ENCODE data around the gene SLC35F1.

SLC35F1 gene

GRCh38 chr6:118325220-118325860 is 418.3 kb downstream of the SLC35F1 start:
- DNase-seq (ENCODE audit: extremely low spot score, insufficient read length, low read depth) (no peak), FAIRE-seq (no peak)

GRCh38 chr6:118326712-118327111 is 419.6 kb downstream of the SLC35F1 start:
- FAIRE-seq (no peak), DNase-seq (ENCODE audit: extremely low spot score, insufficient read length, low read depth) (no peak)

- DNase-seq (ENCODE audit: extremely low spot score, insufficient read length, low read depth): no peak
- no peak for FAIRE-seq
These were observed 420.2 kb downstream of the SLC35F1 start for GRCh38 chr6:118327237-118327636.

- no peak for FAIRE-seq
- no peak for DNase-seq (ENCODE audit: extremely low spot score, insufficient read length, low read depth)
These were observed 426.7 kb downstream of the SLC35F1 start for GRCh38 chr6:118333772-118334171.

GRCh38 chr6:118334634-118335033 is 427.6 kb downstream of the SLC35F1 start:
- DNase-seq (ENCODE audit: extremely low spot score, insufficient read length, low read depth): no peak
- FAIRE-seq: no peak

- DNase-seq (ENCODE audit: extremely low spot score, insufficient read length, low read depth) (no peak), FAIRE-seq (no peak)
These were observed 428.3 kb downstream of the SLC35F1 start for GRCh38 chr6:118335325-118335816.

GRCh38 chr6:118344014-118344670 is 437.1 kb downstream of the SLC35F1 start:
- FAIRE-seq (no peak), DNase-seq (ENCODE audit: extremely low spot score, insufficient read length, low read depth) (no peak)

- FAIRE-seq (no peak), DNase-seq (ENCODE audit: extremely low spot score, insufficient read length, low read depth) (no peak)
These were observed 443.9 kb downstream of the SLC35F1 start for GRCh38 chr6:118350881-118351430.

- FAIRE-seq (no peak), DNase-seq (ENCODE audit: extremely low spot score, insufficient read length, low read depth) (no peak)
These were observed 446.5 kb downstream of the SLC35F1 start for GRCh38 chr6:118353564-118353963.

- FAIRE-seq (peak; percentile 82), DNase-seq (ENCODE audit: extremely low spot score, insufficient read length, low read depth) (peak; percentile 8)
These were observed 447.6 kb downstream of the SLC35F1 start for GRCh38 chr6:118354641-118355040.

GRCh38 chr6:118356054-118356453 is 449.0 kb downstream of the SLC35F1 start:
- DNase-seq (ENCODE audit: extremely low spot score, insufficient read length, low read depth) (no peak), FAIRE-seq (no peak)

- no peak for FAIRE-seq
- DNase-seq (ENCODE audit: extremely low spot score, insufficient read length, low read depth): no peak
These were observed 449.6 kb downstream of the SLC35F1 start for GRCh38 chr6:118356686-118357085.
